Hepatocyte (in vitro differentiated cells): ENCODE results near the gene ARMC2.

Experiments used
- EZH2phosphoT487 ChIP-seq: fragments of 200-600 bp; sonication (generic); IDR thresholded peaks from one replicate; pipeline ENCODE4 v1.6.1; 2018; ENCODE audit warnings: antibody characterized with exemption, mild to moderate bottlenecking, low read depth, moderate library complexity; ENCODE audit not compliant: unreplicated experiment, severe bottlenecking
- TF ChIP-seq, protein P1 (sequence below): fragments of 200-600 bp; sonication (generic); IDR thresholded peaks from 2 replicates; pipeline ENCODE4 v1.5.1; 2016; ENCODE audit warnings: antibody characterized with exemption, mild to moderate bottlenecking; ENCODE audit not compliant: poor library complexity

DNA sequence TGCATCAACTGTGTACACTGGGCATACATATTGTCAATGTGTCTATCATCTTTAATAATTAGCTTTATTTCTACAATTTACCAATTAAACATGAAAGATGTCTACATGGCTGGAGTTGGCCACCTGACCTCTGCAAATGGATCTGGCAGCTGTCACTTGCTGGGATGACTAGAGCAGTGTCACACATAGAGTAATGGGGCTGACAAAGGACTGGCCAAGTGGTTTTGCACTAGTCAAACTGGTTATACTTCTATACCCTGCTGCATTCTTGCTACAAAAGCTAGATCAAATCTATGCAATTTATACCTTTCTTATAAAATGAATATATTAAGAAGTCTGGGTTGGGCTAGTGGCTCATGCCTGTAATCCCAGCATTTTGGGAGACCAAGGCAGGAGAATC lies 147.1 kb downstream of the ARMC2 start:
- TF ChIP-seq, protein P1, sequence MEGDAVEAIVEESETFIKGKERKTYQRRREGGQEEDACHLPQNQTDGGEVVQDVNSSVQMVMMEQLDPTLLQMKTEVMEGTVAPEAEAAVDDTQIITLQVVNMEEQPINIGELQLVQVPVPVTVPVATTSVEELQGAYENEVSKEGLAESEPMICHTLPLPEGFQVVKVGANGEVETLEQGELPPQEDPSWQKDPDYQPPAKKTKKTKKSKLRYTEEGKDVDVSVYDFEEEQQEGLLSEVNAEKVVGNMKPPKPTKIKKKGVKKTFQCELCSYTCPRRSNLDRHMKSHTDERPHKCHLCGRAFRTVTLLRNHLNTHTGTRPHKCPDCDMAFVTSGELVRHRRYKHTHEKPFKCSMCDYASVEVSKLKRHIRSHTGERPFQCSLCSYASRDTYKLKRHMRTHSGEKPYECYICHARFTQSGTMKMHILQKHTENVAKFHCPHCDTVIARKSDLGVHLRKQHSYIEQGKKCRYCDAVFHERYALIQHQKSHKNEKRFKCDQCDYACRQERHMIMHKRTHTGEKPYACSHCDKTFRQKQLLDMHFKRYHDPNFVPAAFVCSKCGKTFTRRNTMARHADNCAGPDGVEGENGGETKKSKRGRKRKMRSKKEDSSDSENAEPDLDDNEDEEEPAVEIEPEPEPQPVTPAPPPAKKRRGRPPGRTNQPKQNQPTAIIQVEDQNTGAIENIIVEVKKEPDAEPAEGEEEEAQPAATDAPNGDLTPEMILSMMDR: no peak
- no peak for TF ChIP-seq EZH2phosphoT487
